ENCODE results near the gene ZSWIM7.

DNA sequence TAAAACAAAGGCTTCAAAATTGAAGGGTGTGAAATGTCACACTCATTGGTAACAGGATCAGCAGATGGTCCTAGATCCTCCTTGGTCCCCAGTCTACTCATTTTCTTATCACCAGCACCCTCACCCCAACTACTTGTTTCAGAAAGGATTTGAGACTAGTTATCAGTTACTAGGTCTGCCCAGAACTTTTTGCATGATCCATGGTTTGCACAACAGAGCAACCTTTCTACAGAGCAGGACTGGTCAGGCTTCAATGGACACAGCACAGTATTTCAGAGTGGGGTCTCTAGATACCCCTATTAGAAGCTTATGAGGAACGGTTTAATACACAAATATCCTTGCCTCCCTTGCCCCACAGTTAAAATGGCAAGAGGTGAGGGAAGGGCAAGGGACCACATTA lies 25.7 kb upstream of the ZSWIM7 start:
- TF ChIP-seq, protein P1, sequence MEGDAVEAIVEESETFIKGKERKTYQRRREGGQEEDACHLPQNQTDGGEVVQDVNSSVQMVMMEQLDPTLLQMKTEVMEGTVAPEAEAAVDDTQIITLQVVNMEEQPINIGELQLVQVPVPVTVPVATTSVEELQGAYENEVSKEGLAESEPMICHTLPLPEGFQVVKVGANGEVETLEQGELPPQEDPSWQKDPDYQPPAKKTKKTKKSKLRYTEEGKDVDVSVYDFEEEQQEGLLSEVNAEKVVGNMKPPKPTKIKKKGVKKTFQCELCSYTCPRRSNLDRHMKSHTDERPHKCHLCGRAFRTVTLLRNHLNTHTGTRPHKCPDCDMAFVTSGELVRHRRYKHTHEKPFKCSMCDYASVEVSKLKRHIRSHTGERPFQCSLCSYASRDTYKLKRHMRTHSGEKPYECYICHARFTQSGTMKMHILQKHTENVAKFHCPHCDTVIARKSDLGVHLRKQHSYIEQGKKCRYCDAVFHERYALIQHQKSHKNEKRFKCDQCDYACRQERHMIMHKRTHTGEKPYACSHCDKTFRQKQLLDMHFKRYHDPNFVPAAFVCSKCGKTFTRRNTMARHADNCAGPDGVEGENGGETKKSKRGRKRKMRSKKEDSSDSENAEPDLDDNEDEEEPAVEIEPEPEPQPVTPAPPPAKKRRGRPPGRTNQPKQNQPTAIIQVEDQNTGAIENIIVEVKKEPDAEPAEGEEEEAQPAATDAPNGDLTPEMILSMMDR (IDR thresholded peaks at IDR 0.05; ENCODE audit: low read length), result no peak
- TF ChIP-seq EZH2 (optimal IDR thresholded peaks at IDR 0.05; ENCODE audit: low read depth, low read length) (no peak), EZH2phosphoT487 (IDR thresholded peaks at IDR 0.05; ENCODE audit: low read length) (no peak)

Measured in MM.1S (cell line).